Bronchial epithelial cell (primary cell): ENCODE results near the gene N4BP2. TPM values are rescaled to one million over a fixed set of nuclear protein-coding genes. Genes with fewer than 3 reads are reported as not detected.

Experiments
- DNase-seq: peaks from one replicate; pipeline ENCODE4 v3.0.0-alpha.2; 2010; ENCODE audit warnings: low read depth
- FAIRE-seq: peaks from 2 replicates; lab custom pipeline; 2011; peaks lifted over from hg19 to GRCh38; lab: Jason Lieb, UNC
- H3K27me3 ChIP-seq: 2 replicates; pipeline ENCODE4 v1.5.1; 2011; ENCODE audit warnings: low read length; ENCODE audit not compliant: control insufficient read depth, insufficient read depth
- H3K36me3 ChIP-seq: 2 replicates; pipeline ENCODE4 v1.5.1; 2011; ENCODE audit warnings: low read length; ENCODE audit not compliant: control insufficient read depth, insufficient read depth
- H3K4me3 ChIP-seq: 2 replicates; pipeline ENCODE4 v1.5.1; 2011; ENCODE audit warnings: mild to moderate bottlenecking, low read depth, low read length, control low read depth
- total RNA-seq: library from RNA; depleted of rRNA; stranded (reverse); fragments of >200 nt; gene quantifications from 2 replicates; pipeline ENCODE4 v1.2.1, GENCODE V29; 2014
- TF ChIP-seq, protein P1 (sequence below): IDR thresholded peaks from 2 replicates; pipeline ENCODE4 v1.5.1; 2011; ENCODE audit warnings: mild to moderate bottlenecking, moderate library complexity, low read length, control low read depth, inconsistent platforms; ENCODE audit not compliant: insufficient read depth, severe bottlenecking

N4BP2 gene
- total RNA-seq, 1 donor from 2014 or later = 9.0 TPM

DNA sequence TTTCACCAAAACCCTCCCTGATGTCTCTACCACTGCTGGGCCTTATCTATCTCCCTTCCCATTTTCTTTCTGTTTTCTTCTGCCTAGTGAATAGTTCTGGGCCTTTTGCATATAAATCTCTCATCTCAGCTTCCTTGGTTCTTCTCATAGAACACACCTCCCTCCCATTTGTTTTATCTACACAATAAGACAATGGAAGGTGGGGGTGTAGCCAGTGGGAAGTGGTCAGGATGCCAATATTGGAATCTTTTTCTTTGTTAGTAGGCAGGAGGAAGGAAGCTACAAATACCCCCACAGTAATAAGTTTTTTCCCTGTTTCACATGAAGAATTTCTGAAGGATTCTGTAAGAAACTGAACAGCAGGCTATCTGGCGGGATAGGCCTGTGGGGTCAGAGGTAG lies 109.3 kb downstream of the N4BP2 start:
- TF ChIP-seq, protein P1, sequence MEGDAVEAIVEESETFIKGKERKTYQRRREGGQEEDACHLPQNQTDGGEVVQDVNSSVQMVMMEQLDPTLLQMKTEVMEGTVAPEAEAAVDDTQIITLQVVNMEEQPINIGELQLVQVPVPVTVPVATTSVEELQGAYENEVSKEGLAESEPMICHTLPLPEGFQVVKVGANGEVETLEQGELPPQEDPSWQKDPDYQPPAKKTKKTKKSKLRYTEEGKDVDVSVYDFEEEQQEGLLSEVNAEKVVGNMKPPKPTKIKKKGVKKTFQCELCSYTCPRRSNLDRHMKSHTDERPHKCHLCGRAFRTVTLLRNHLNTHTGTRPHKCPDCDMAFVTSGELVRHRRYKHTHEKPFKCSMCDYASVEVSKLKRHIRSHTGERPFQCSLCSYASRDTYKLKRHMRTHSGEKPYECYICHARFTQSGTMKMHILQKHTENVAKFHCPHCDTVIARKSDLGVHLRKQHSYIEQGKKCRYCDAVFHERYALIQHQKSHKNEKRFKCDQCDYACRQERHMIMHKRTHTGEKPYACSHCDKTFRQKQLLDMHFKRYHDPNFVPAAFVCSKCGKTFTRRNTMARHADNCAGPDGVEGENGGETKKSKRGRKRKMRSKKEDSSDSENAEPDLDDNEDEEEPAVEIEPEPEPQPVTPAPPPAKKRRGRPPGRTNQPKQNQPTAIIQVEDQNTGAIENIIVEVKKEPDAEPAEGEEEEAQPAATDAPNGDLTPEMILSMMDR = no peak
- Histone ChIP-seq H3K36me3 (no peaks in the 10 kb centered on the region), H3K4me3 (no peak overlapping the region), H3K27me3 (no peaks in the 10 kb centered on the region)
- DNase-seq (no peak), FAIRE-seq (no peak)

- TF ChIP-seq, protein P1 = no peak
- no peaks in the 10 kb centered on the region for H3K36me3 ChIP-seq
- no peak overlapping the region for H3K4me3 ChIP-seq
- no peaks in the 10 kb centered on the region for H3K27me3 ChIP-seq
- FAIRE-seq (no peak), DNase-seq (no peak)
These were observed 111.4 kb downstream of the N4BP2 start for GRCh38 chr4:40168070-40168469.

DNA sequence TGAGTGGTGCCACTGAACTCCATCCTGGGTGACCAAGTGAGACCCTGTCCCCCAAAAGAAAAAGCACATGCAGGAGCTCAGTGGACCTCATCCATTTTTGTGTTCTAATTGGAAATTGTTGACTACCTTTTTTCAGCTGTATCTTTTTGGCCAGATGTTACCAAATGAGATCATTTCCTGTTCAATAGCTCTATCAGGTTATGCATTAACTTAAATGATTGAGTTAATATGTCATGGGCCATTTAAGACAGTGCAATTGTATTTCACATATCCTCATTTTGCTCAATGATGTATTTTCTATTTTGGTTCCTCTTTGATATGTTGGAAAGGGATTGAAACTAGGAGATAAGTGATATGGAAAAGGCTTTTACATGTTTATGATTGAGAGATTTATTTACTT lies 113.9 kb downstream of the N4BP2 start:
- Histone ChIP-seq H3K4me3 (no peak overlapping the region), H3K27me3 (no peaks in the 10 kb centered on the region), H3K36me3 (no peaks in the 10 kb centered on the region)
- no peak for FAIRE-seq
- TF ChIP-seq, protein P1 = no peak
- DNase-seq = no peak

DNA sequence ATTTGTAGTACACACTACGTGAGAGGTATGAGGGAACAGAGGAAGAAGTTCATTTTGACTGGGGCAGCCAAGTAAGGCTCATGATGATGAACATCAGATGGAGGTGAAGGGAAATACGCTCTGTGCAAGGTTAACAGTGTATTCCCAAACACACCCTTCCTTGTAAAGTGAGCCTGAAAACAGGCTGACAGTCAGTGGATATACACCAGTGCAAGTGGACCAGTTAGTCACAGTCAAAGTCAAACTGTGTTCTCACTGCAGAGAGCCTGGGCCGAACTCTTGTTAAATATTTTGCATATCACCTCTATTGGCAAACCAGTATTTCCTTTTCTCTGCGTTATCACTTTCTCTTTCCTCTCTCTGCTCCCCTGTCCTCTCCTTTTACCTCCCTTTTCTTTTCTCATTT lies 116.8 kb downstream of the N4BP2 start:
- Histone ChIP-seq H3K27me3 (no peaks in the 10 kb centered on the region), H3K36me3 (no peaks in the 10 kb centered on the region), H3K4me3 (no peak overlapping the region)
- DNase-seq (no peak), FAIRE-seq (no peak)
- TF ChIP-seq, protein P1 = no peak

DNA sequence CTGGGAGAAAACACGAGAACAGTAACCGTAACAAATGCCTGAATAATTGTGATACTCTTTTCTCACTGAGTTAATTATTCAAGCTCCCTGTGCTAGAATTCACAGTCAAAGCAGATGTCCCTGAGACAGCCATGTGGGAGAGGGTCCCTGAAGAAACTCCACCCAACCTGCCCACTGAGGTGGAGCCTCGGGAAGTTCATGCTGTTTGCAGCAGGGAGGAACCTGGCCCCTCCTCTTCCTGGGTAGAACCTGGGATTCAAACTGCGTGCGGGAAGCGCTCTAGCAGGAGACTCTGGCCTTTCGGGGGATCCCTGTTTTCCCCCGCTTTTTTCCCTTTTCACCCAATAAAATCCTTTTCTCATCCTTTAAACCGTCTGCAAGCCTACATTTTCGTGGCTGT lies 120.0 kb downstream of the N4BP2 start:
- H3K27me3 ChIP-seq = no peaks in the 10 kb centered on the region
- H3K4me3 ChIP-seq = no peak overlapping the region
- TF ChIP-seq, protein P1 = no peak
- FAIRE-seq = no peak
- H3K36me3 ChIP-seq = no peaks in the 10 kb centered on the region
- DNase-seq = no peak

- no peak overlapping the region for H3K4me3 ChIP-seq
- FAIRE-seq = no peak
- no peak for DNase-seq
- TF ChIP-seq, protein P1 = no peak
- no peaks in the 10 kb centered on the region for H3K27me3 ChIP-seq
- no peaks in the 10 kb centered on the region for H3K36me3 ChIP-seq
These were observed 120.9 kb downstream of the N4BP2 start for GRCh38 chr4:40177591-40177990.
